Heart left ventricle (tissue), 13 donors: ENCODE data around the gene FRA10AC1.

ENCODE experiments used
- CTCF ChIP-seq, 12 donors: fragments of 200-600 bp; sonication (generic) in 4 of 12; IDR thresholded peaks; one replicate each; pipeline versions ENCODE4 v1.5.0 to v1.8.0; 2018 to 2022; ENCODE audit warnings: antibody characterized with exemption in 12 of 12, mild to moderate bottlenecking in 5 of 12
- POLR2A ChIP-seq, 2 donors: fragments of 450-650 bp; IDR thresholded peaks; one replicate each; pipeline ENCODE4 v1.6.1; 2017; ENCODE audit warnings: antibody characterized with exemption in 2 of 2, mild to moderate bottlenecking in 2 of 2, moderate library complexity in 2 of 2
- donor health status: ischemic (EF 13 %, LVEDD 7.1; RV severe dilation, severe dysfunction).
- donor health status: DM: no; HTN: yes; CAD: no.
- donor health status: DM: no; HTN: no; CAD: no.
- donor health status: ischemic (EF 25% LVEDD 6.9; RV normal size, moderate dysfunction).
- donor health status: ischemic (EF 25% LVEDD 5.7; RV mildly dilated, moderate dysfunction).
- donor health status: ischemic (EF 35%, LVEDD 5.7; RV mildly dilated, moderate dysfunction).
- donor health status: nonischemic (EF 11% LVEDD 7.7; RV severe dilation, severe dysfunction).
- donor health status: DM: yes; HTN: yes; CAD: no.
- donor health status: PGD.
- donor health status: ischemic (EF 29% LVEDD 5.4; RV normal size, mild dysfunction).
- donor health status: nonischemic (EF 23%, LVEDD 6.1; RV moderate dilation, normal function).

GRCh38 chr10:93622942-93623341, 79.5 kb downstream of the FRA10AC1 start:
- TF ChIP-seq CTCF (IDR thresholded peaks at IDR 0.05) (no peak), POLR2A (IDR thresholded peaks at IDR 0.05) (no peak)
